Omental fat pad (tissue), 4 donors: Measurements from ENCODE around the gene ACVRL1. TPM values are rescaled to one million over a fixed set of nuclear protein-coding genes. Genes with fewer than 3 reads are reported as not detected.

Experiments used
- ATAC-seq: fragments of 150-250 bp; one replicate; pipeline ENCODE4 v1.9.1; 2016; ENCODE audit warnings: mild to moderate bottlenecking, moderate library complexity; ENCODE audit not compliant: low FRiP score
- DNase-seq: peaks from one replicate; pipeline ENCODE4 v3.0.0-alpha.2; 2019; ENCODE audit warnings: low spot score
- CTCF ChIP-seq, 3 donors: fragments of 450-650 bp; IDR thresholded peaks; one replicate each; pipeline ENCODE4 v1.5.1; 2016 to 2017; ENCODE audit warnings: antibody characterized with exemption in 3 of 3, mild to moderate bottlenecking in 3 of 3, moderate library complexity in 2 of 3
- total RNA-seq, 4 donors: library from RNA; depleted of rRNA; stranded (reverse); fragments of >200 nt; gene quantifications; one replicate each; pipeline ENCODE4 v1.1.0, GENCODE V29; 2016

Gene ACVRL1
- total RNA-seq, 4 donors from 2014 or later: 69.3 to 593 (median 113) TPM

GRCh38 chr12:51914034-51914923 lies 7.0 kb downstream of the ACVRL1 start:
- no peak for TF ChIP-seq CTCF (IDR thresholded peaks at IDR 0.05)
- ATAC-seq: no peak
- DNase-seq: no peak

DNA sequence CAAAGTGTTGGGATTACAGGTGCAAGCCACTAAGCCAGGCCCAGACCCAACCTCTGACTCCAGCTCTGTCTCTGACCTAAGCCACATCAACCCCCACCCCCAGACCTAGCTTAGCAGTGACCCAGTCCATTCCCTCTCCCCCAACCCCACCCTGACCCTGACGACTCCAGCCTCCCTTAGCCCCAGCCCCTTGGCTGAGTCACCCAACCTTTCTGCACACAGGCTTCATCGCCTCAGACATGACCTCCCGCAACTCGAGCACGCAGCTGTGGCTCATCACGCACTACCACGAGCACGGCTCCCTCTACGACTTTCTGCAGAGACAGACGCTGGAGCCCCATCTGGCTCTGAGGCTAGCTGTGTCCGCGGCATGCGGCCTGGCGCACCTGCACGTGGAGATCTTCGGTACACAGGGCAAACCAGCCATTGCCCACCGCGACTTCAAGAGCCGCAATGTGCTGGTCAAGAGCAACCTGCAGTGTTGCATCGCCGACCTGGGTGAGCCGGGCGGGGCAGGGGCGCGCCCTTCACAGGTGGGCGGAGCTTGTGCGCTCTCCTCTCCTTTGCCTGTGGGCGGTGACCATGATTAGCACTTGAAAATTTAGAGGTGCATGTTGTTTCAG lies 7.8 kb downstream of the ACVRL1 start:
- no peak for ATAC-seq
- DNase-seq: no peak
- TF ChIP-seq CTCF (IDR thresholded peaks at IDR 0.05): no peak

- no peak for DNase-seq
- no peak for ATAC-seq
- no peak for TF ChIP-seq CTCF (IDR thresholded peaks at IDR 0.05)
Measured at GRCh38 chr12:51915951-51916350, 8.6 kb downstream of the ACVRL1 start.

DNA sequence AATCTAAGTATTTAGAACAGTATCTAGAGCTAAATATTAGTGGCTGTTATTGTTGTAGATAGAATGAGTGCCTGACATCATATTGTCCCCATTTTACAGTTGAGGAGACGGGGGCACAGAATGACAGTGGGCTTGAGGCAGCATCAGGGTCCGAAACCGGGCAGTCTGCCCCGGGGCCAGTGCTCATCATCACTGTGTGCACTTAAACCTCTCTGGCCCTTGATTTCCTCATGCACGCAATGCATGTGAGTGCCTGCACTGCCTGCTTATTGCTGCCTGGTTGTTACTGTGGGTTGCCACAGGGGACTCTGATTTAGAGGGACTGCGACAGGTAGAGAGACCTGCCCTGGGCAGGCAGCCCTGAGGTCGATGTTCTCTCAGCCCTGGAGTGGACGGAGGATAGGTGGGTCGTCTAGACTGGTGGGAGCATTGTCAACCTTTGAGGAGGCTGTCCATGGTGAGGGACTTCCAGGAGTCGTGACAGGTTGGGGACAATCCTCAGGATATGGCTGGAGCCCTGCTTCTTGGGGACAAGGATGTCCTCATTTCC lies 9.8 kb downstream of the ACVRL1 start:
- DNase-seq: no peak
- no peak for ATAC-seq
- no peak for TF ChIP-seq CTCF (IDR thresholded peaks at IDR 0.05)

DNA sequence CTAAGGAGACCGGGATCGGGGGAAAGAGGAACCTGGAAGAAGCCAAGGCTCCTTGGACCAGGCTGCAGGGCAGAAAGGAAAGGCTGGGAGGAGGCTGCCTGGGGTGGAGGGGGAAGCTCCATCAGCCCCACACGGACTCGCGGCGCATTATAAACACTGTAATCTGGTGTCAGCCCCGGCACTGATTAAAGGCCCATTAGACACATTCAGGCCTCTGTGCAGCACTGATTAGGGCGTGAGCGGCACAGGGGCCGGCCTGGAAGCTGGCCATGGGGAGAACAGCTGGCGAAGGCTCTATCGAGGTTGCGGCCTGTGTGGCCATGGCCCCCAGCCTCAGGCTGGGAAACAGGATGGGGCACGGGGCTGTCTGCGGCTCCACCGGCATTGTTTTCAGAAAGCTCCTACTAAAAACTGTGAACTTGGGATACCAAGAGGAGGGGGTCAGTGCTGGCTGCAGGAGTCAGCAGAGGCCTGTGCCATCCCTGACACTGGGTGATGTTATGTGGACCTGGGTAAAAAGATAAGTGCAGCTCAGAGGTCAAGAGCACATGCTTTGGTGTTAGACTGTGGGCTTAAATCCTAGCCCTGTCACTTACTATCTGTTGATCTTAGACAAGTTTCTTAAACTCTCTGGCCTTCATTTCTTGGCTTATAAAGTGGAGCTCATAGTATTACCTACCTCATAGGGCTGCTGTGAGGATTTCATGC lies 10.6 kb downstream of the ACVRL1 start:
- ATAC-seq: no peak
- no peak for DNase-seq
- TF ChIP-seq CTCF (IDR thresholded peaks at IDR 0.05): no peak

DNA sequence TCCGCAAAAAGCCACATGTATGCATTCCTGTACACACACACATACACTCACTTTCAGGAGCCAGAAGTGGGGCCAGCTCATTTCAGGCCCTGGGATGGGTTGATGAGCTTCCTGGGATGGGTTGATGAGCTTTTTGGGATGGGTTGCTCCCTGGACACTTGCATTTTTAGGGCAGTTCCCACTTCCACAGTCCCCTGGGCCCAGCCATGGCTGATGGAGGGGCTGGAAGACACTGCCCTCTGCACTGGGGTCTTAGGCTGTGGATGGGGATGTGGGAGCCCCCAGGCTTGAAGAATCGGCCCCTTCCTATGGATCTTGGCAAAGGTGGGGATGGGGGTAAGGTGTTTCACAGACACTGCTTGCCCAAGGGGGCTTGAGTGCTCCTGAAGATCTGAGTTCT lies 12.7 kb downstream of the ACVRL1 start:
- ATAC-seq (no peak), DNase-seq (no peak)
- no peak for TF ChIP-seq CTCF (IDR thresholded peaks at IDR 0.05)
